Activated naive CD4-positive, alpha-beta T cell treated with anti-CD3 and anti-CD28 coated beads, Interleukin-2, amount 50 U/mL, for 24 hours (primary cell): ENCODE measurements around the gene EYA4.

Experiments
- H3K27ac Mint-ChIP-seq: one replicate; pipeline ENCODE4 v1.8.0; 2021; ENCODE audit warnings: mild to moderate bottlenecking, mixed read lengths
- H3K27me3 Mint-ChIP-seq: one replicate; pipeline ENCODE4 v1.8.0; 2021; ENCODE audit warnings: mixed read lengths
- H3K36me3 Mint-ChIP-seq: one replicate; pipeline ENCODE4 v1.8.0; 2021; ENCODE audit warnings: mixed read lengths
- H3K4me1 Mint-ChIP-seq: one replicate; pipeline ENCODE4 v1.8.0; 2021; ENCODE audit warnings: mixed read lengths
- H3K4me3 Mint-ChIP-seq: one replicate; pipeline ENCODE4 v1.8.0; 2021; ENCODE audit warnings: mild to moderate bottlenecking, mixed read lengths
- H3K9me3 Mint-ChIP-seq: one replicate; pipeline ENCODE4 v1.8.0; 2021; ENCODE audit warnings: mixed read lengths

Gene EYA4

GRCh38 chr6:133259561-133259960, 18.4 kb downstream of the EYA4 start:
- no peak overlapping the region for H3K27ac Mint-ChIP-seq
- peaks cover 2% of the 10 kb centered on the region for H3K27me3 Mint-ChIP-seq
- no peaks in the 10 kb centered on the region for H3K4me1 Mint-ChIP-seq
- H3K36me3 Mint-ChIP-seq: no peaks in the 10 kb centered on the region
- peaks cover 5% of the 10 kb centered on the region for H3K9me3 Mint-ChIP-seq
- no peak overlapping the region for H3K4me3 Mint-ChIP-seq

- Mint-ChIP-seq H3K4me3 (no peak overlapping the region), H3K27ac (no peak overlapping the region), H3K27me3 (peaks cover 2% of the 10 kb centered on the region), H3K9me3 (peaks cover 5% of the 10 kb centered on the region), H3K4me1 (no peaks in the 10 kb centered on the region), H3K36me3 (no peaks in the 10 kb centered on the region)
Observed at GRCh38 chr6:133262804-133263203, 21.6 kb downstream of the EYA4 start.

GRCh38 chr6:133265066-133265465, 23.9 kb downstream of the EYA4 start:
- Mint-ChIP-seq H3K27me3 (no peaks in the 10 kb centered on the region), H3K4me1 (no peaks in the 10 kb centered on the region), H3K4me3 (no peak overlapping the region), H3K27ac (no peak overlapping the region), H3K36me3 (no peaks in the 10 kb centered on the region), H3K9me3 (no peaks in the 10 kb centered on the region)

GRCh38 chr6:133266186-133266585, 25.0 kb downstream of the EYA4 start:
- H3K27ac Mint-ChIP-seq: no peak overlapping the region
- H3K36me3 Mint-ChIP-seq: no peaks in the 10 kb centered on the region
- H3K9me3 Mint-ChIP-seq: no peaks in the 10 kb centered on the region
- no peaks in the 10 kb centered on the region for H3K27me3 Mint-ChIP-seq
- H3K4me3 Mint-ChIP-seq: no peak overlapping the region
- H3K4me1 Mint-ChIP-seq: no peaks in the 10 kb centered on the region

- H3K4me1 Mint-ChIP-seq: no peaks in the 10 kb centered on the region
- no peak overlapping the region for H3K27ac Mint-ChIP-seq
- no peak overlapping the region for H3K4me3 Mint-ChIP-seq
Observed at GRCh38 chr6:133268621-133269020, 27.5 kb downstream of the EYA4 start.

GRCh38 chr6:133274813-133275212, 33.7 kb downstream of the EYA4 start:
- Mint-ChIP-seq H3K4me1 (no peaks in the 10 kb centered on the region), H3K4me3 (no peak overlapping the region), H3K27ac (no peak overlapping the region), H3K27me3 (no peaks in the 10 kb centered on the region), H3K9me3 (no peaks in the 10 kb centered on the region), H3K36me3 (no peaks in the 10 kb centered on the region)

More at GRCh38 chr6:133268621-133269020, 27.5 kb downstream of the EYA4 start:
- no peaks in the 10 kb centered on the region for H3K27me3 Mint-ChIP-seq
- H3K9me3 Mint-ChIP-seq: no peaks in the 10 kb centered on the region
- H3K36me3 Mint-ChIP-seq: no peaks in the 10 kb centered on the region

GRCh38 chr6:133275213-133275612, 34.1 kb downstream of the EYA4 start:
- Mint-ChIP-seq H3K4me3 (no peak overlapping the region), H3K36me3 (no peaks in the 10 kb centered on the region), H3K4me1 (no peaks in the 10 kb centered on the region), H3K9me3 (no peaks in the 10 kb centered on the region), H3K27ac (no peak overlapping the region), H3K27me3 (no peaks in the 10 kb centered on the region)

GRCh38 chr6:133277228-133277899, 36.2 kb downstream of the EYA4 start:
- no peaks in the 10 kb centered on the region for H3K4me1 Mint-ChIP-seq
- H3K27ac Mint-ChIP-seq: no peak overlapping the region
- no peaks in the 10 kb centered on the region for H3K36me3 Mint-ChIP-seq
- H3K9me3 Mint-ChIP-seq: peaks cover 6% of the 10 kb centered on the region
- H3K27me3 Mint-ChIP-seq: no peaks in the 10 kb centered on the region
- H3K4me3 Mint-ChIP-seq: no peak overlapping the region

GRCh38 chr6:133277900-133278545, 36.9 kb downstream of the EYA4 start:
- no peak overlapping the region for H3K4me3 Mint-ChIP-seq
- H3K9me3 Mint-ChIP-seq: peaks cover 6% of the 10 kb centered on the region
- no peaks in the 10 kb centered on the region for H3K27me3 Mint-ChIP-seq
- H3K36me3 Mint-ChIP-seq: no peaks in the 10 kb centered on the region
- no peak overlapping the region for H3K27ac Mint-ChIP-seq
- H3K4me1 Mint-ChIP-seq: no peaks in the 10 kb centered on the region

- peaks cover 5% of the 10 kb centered on the region for H3K9me3 Mint-ChIP-seq
- no peak overlapping the region for H3K27ac Mint-ChIP-seq
- H3K4me1 Mint-ChIP-seq: no peaks in the 10 kb centered on the region
- H3K36me3 Mint-ChIP-seq: no peaks in the 10 kb centered on the region
- peaks cover 7% of the 10 kb centered on the region for H3K27me3 Mint-ChIP-seq
- H3K4me3 Mint-ChIP-seq: no peak overlapping the region
Observed at GRCh38 chr6:133286765-133287164, 45.6 kb downstream of the EYA4 start.

GRCh38 chr6:133288662-133289061, 47.5 kb downstream of the EYA4 start:
- Mint-ChIP-seq H3K27ac (no peak overlapping the region), H3K4me1 (no peaks in the 10 kb centered on the region), H3K4me3 (no peak overlapping the region), H3K36me3 (no peaks in the 10 kb centered on the region), H3K9me3 (peaks cover 3% of the 10 kb centered on the region), H3K27me3 (peaks cover 7% of the 10 kb centered on the region)

GRCh38 chr6:133289733-133290306, 48.7 kb downstream of the EYA4 start:
- Mint-ChIP-seq H3K4me1 (no peaks in the 10 kb centered on the region), H3K36me3 (no peaks in the 10 kb centered on the region), H3K27ac (no peak overlapping the region), H3K4me3 (no peak overlapping the region), H3K27me3 (peaks cover 2% of the 10 kb centered on the region), H3K9me3 (no peaks in the 10 kb centered on the region)

- H3K9me3 Mint-ChIP-seq: no peaks in the 10 kb centered on the region
- no peaks in the 10 kb centered on the region for H3K27me3 Mint-ChIP-seq
- no peak overlapping the region for H3K27ac Mint-ChIP-seq
- H3K4me1 Mint-ChIP-seq: no peaks in the 10 kb centered on the region
- H3K36me3 Mint-ChIP-seq: no peaks in the 10 kb centered on the region
- H3K4me3 Mint-ChIP-seq: no peak overlapping the region
Observed at GRCh38 chr6:133290930-133291329, 49.8 kb downstream of the EYA4 start.

GRCh38 chr6:133291671-133292070, 50.5 kb downstream of the EYA4 start:
- no peak overlapping the region for H3K27ac Mint-ChIP-seq
- no peaks in the 10 kb centered on the region for H3K36me3 Mint-ChIP-seq
- H3K4me3 Mint-ChIP-seq: no peak overlapping the region
- no peaks in the 10 kb centered on the region for H3K9me3 Mint-ChIP-seq
- H3K27me3 Mint-ChIP-seq: no peaks in the 10 kb centered on the region
- H3K4me1 Mint-ChIP-seq: no peaks in the 10 kb centered on the region

- H3K4me1 Mint-ChIP-seq: no peaks in the 10 kb centered on the region
- H3K36me3 Mint-ChIP-seq: no peaks in the 10 kb centered on the region
- no peak overlapping the region for H3K4me3 Mint-ChIP-seq
- H3K27me3 Mint-ChIP-seq: no peaks in the 10 kb centered on the region
- H3K9me3 Mint-ChIP-seq: no peaks in the 10 kb centered on the region
- no peak overlapping the region for H3K27ac Mint-ChIP-seq
Observed at GRCh38 chr6:133297657-133298056, 56.5 kb downstream of the EYA4 start.

GRCh38 chr6:133298335-133298734, 57.2 kb downstream of the EYA4 start:
- H3K27ac Mint-ChIP-seq: no peak overlapping the region
- no peaks in the 10 kb centered on the region for H3K36me3 Mint-ChIP-seq
- no peaks in the 10 kb centered on the region for H3K27me3 Mint-ChIP-seq
- no peaks in the 10 kb centered on the region for H3K4me1 Mint-ChIP-seq
- no peaks in the 10 kb centered on the region for H3K9me3 Mint-ChIP-seq
- H3K4me3 Mint-ChIP-seq: no peak overlapping the region
